ENCODE data around the gene STK39. TPM values are rescaled to one million over a fixed set of nuclear protein-coding genes. Genes with fewer than 3 reads are reported as not detected.

STK39 gene
- total and polyA plus RNA-seq, 9 of the 15 experiments (the other 6 are each of a cell fraction or from before 2014, with no cell fraction given): 0.19 to 0.76 (median 0.51) TPM

GRCh38 chr2:167940734-167941507, 306.5 kb downstream of the STK39 start (continued):
- TF ChIP-seq RNF219 (CRISPR knock-in tag; IDR thresholded peaks at IDR 0.05) (peak; percentile 69; the same call in 1 of the 2 replicates), BRD4 (IDR thresholded peaks at IDR 0.05) (peak; percentile 82), CCAR2 (IDR thresholded peaks at IDR 0.05; ENCODE audit: low read depth, low read length) (no peak), HBP1 (CRISPR knock-in tag; IDR thresholded peaks at IDR 0.05) (no peak), CBFA2T3 (IDR thresholded peaks at IDR 0.05) (no peak), PURB (CRISPR knock-in tag; IDR thresholded peaks at IDR 0.05; ENCODE audit: low read depth) (no peak), NFYB (IDR thresholded peaks at IDR 0.05; ENCODE audit: extremely low read depth, insufficient read length) (no peak), FIP1L1 (IDR thresholded peaks at IDR 0.05; ENCODE audit: low read depth, low read length, poor library complexity, severe bottlenecking) (no peak), THRB (CRISPR knock-in tag; conservative IDR thresholded peaks at IDR 0.05) (no peak), GATAD2A (IDR thresholded peaks at IDR 0.05) (no peak), ETS1 (conservative IDR thresholded peaks at IDR 0.05; ENCODE audit: control insufficient read depth, low read depth, low read length) (no peak), PTBP1 (IDR thresholded peaks at IDR 0.05; ENCODE audit: low read depth, low read length) (no peak), ZNF146 (CRISPR knock-in tag; IDR thresholded peaks at IDR 0.05; ENCODE audit: unreplicated experiment) (no peak), CREB5 (CRISPR knock-in tag; IDR thresholded peaks at IDR 0.05) (no peak), MCM2 (IDR thresholded peaks at IDR 0.05; ENCODE audit: low read depth) (no peak), PATZ1 (CRISPR knock-in tag; IDR thresholded peaks at IDR 0.05; ENCODE audit: borderline replicate concordance) (0 out of 2 replicates have a peak, but pooled peaks have one; percentile 28), SIN3A (IDR thresholded peaks at IDR 0.05; ENCODE audit: borderline replicate concordance in 2 of 2, control insufficient read depth in 1 of 2, low read depth in 2 of 2, low read length in 2 of 2) (peak; percentile 92 to 93; a peak in 3 of 4 replicates)

All from K562 (cell line).